Lower leg skin (tissue), 4 donors: ENCODE data around the gene AKT3. TPM values are rescaled to one million over a fixed set of nuclear protein-coding genes. Genes with fewer than 3 reads are reported as not detected.
"Not testable (repeated sequence)": the region's sequence is repeated elsewhere in the genome, so short reads cannot be mapped to it uniquely, and the experiment has no call there.

ENCODE experiments used
- DNase-seq, 2 donors: peaks; one replicate each; pipeline ENCODE4 v3.0.0-alpha.2; 2019; ENCODE audit warnings: low spot score in 2 of 2
- H3K4me3 ChIP-seq: fragments of 200-600 bp; sonication (generic); 2 replicates; pipeline ENCODE4 v1.5.1; 2017; ENCODE audit warnings: mild to moderate bottlenecking, low read depth; ENCODE audit not compliant: poor library complexity, severe bottlenecking
- CTCF ChIP-seq, 3 donors: fragments of 450-650 bp; IDR thresholded peaks; one replicate each; pipeline ENCODE4 v1.5.1; 2016; ENCODE audit warnings: antibody characterized with exemption in 3 of 3, mild to moderate bottlenecking in 3 of 3, moderate library complexity in 2 of 3
- POLR2A ChIP-seq, 2 donors: fragments of 450-650 bp; IDR thresholded peaks; one replicate each; pipeline ENCODE4 v1.6.1; 2016 to 2017; ENCODE audit warnings: antibody characterized with exemption in 2 of 2, mild to moderate bottlenecking in 1 of 2, moderate library complexity in 1 of 2
- WGBS, 2 donors: methylation state at CpG; one replicate each; pipeline ENCODE4 v1.1.5; 2018; 5-methylcytosine and 5-hydroxymethylcytosine counted together
- intact Hi-C: fragments of 100-400 bp; cut with DNase I; formaldehyde crosslinking; loops from one replicate; pipeline ENCODE4 v1.15.0; 2023; ENCODE audit warnings: low total_unique reads
- total RNA-seq, 4 donors: library from RNA; depleted of rRNA; stranded (reverse); fragments of >200 nt; gene quantifications; one replicate each; pipeline ENCODE4 v1.1.0, GENCODE V29; 2016

Gene AKT3
- total RNA-seq, 4 donors from 2014 or later: 7.8 to 16.3 (median 10.4) TPM

- WGBS, 2 donors: 73 to 75% methylated on average over 5 of the region's 5 CpGs
- no peak for DNase-seq
- no peak overlapping the region for H3K4me3 ChIP-seq
- TF ChIP-seq POLR2A (IDR thresholded peaks at IDR 0.05) (no peak), CTCF (IDR thresholded peaks at IDR 0.05) (no peak)
- intact Hi-C loops: no loop called here
These were observed 7.9 kb downstream of the AKT3 start for GRCh38 chr1:243842161-243842560.

GRCh38 chr1:243841507-243841906 lies 8.5 kb downstream of the AKT3 start:
- H3K4me3 ChIP-seq: no peak overlapping the region
- TF ChIP-seq POLR2A (IDR thresholded peaks at IDR 0.05) (no peak), CTCF (IDR thresholded peaks at IDR 0.05) (no peak)

GRCh38 chr1:243837907-243838535 lies 12.0 kb downstream of the AKT3 start:
- intact Hi-C loops: no loop called here
- WGBS, 2 donors: 98 to 100% methylated on average over 1 of the region's 1 CpG
- H3K4me3 ChIP-seq: no peak overlapping the region
- no peak for TF ChIP-seq CTCF (IDR thresholded peaks at IDR 0.05)
- no peak for TF ChIP-seq POLR2A (IDR thresholded peaks at IDR 0.05)
- no peak for DNase-seq

More at GRCh38 chr1:243841507-243841906, 8.5 kb downstream of the AKT3 start:
- DNase-seq: no peak
- 85% methylated on average over 3 of the region's 3 CpGs for WGBS, 2 donors
- intact Hi-C loops: no loop called here

GRCh38 chr1:243834130-243834529 lies 15.9 kb downstream of the AKT3 start:
- intact Hi-C loops: no loop called here
- DNase-seq: no peak
- H3K4me3 ChIP-seq: no peak overlapping the region
- TF ChIP-seq CTCF (IDR thresholded peaks at IDR 0.05) (no peak), POLR2A (IDR thresholded peaks at IDR 0.05) (no peak)
- 94 to 96% methylated on average over 4 of the region's 4 CpGs for WGBS, 2 donors

- no peak for DNase-seq
- WGBS, 2 donors: 85 to 88% methylated on average over 3 of the region's 3 CpGs
- TF ChIP-seq CTCF (IDR thresholded peaks at IDR 0.05): no peak
- TF ChIP-seq POLR2A (IDR thresholded peaks at IDR 0.05): no peak
- no peak overlapping the region for H3K4me3 ChIP-seq
- intact Hi-C loops: no loop called here
These were observed 18.6 kb downstream of the AKT3 start for GRCh38 chr1:243831463-243831862.

GRCh38 chr1:243827206-243827605 lies 22.8 kb downstream of the AKT3 start:
- no peak overlapping the region for H3K4me3 ChIP-seq
- intact Hi-C loops: no loop called here
- DNase-seq: no peak
- TF ChIP-seq POLR2A (IDR thresholded peaks at IDR 0.05) (no peak), CTCF (IDR thresholded peaks at IDR 0.05) (no peak)

GRCh38 chr1:243824907-243825306 lies 25.1 kb downstream of the AKT3 start:
- intact Hi-C loops, H3K4me3 ChIP-seq, DNase-seq: not testable (repeated sequence)
- 75 to 91% methylated on average over 1 of the region's 1 CpG for WGBS, 2 donors
